BLaER1 (cell line): ENCODE results near the gene BRD3.

Source experiments
- H3K27ac ChIP-seq: shearing (Covaris generic); formaldehyde crosslinking; 2 replicates; pipeline ENCODE4 v1.8.1; 2022
- H3K27me3 ChIP-seq: shearing (Covaris generic); formaldehyde crosslinking; 2 replicates; pipeline ENCODE4 v1.8.1; 2022
- H3K36me3 ChIP-seq: shearing (Covaris generic); formaldehyde crosslinking; 2 replicates; pipeline ENCODE4 v1.8.1; 2022
- H3K4me1 ChIP-seq: shearing (Covaris generic); formaldehyde crosslinking; 2 replicates; pipeline ENCODE4 v1.8.1; 2022
- H3K4me2 ChIP-seq: shearing (Covaris generic); formaldehyde crosslinking; 2 replicates; pipeline ENCODE4 v1.8.1; 2022
- H3K4me3 ChIP-seq: shearing (Covaris generic); formaldehyde crosslinking; 2 replicates; pipeline ENCODE4 v1.8.1; 2022
- H3K9ac ChIP-seq: shearing (Covaris generic); formaldehyde crosslinking; 2 replicates; pipeline ENCODE4 v1.8.1; 2022
- H3K9me3 ChIP-seq: shearing (Covaris generic); formaldehyde crosslinking; 2 replicates; pipeline ENCODE4 v1.8.1; 2022
- H4K20me1 ChIP-seq: shearing (Covaris generic); formaldehyde crosslinking; 2 replicates; pipeline ENCODE4 v1.8.1; 2022
- Cebpa-rat ChIP-seq: shearing (Covaris generic); IDR thresholded peaks from 2 replicates; pipeline ENCODE4 v1.8.1; 2022

BRD3 gene

GRCh38 chr9:134066913-134067851 lies 644 bp downstream of the BRD3 start:
- no peak for TF ChIP-seq Cebpa-rat
- H3K27ac ChIP-seq: peak overlapping the region; percentile 95
- H3K4me2 ChIP-seq: peak overlapping the region; percentile 92
- no peaks in the 10 kb centered on the region for H3K9me3 ChIP-seq
- H3K9ac ChIP-seq: peak overlapping the region; percentile 95
- peaks cover 52% of the 10 kb centered on the region for H3K4me1 ChIP-seq
- H4K20me1 ChIP-seq: peaks cover 52% of the 10 kb centered on the region
- peaks cover 20% of the 10 kb centered on the region for H3K36me3 ChIP-seq
- peak overlapping the region; percentile 82 for H3K4me3 ChIP-seq
- H3K27me3 ChIP-seq: no peaks in the 10 kb centered on the region

- peaks cover 20% of the 10 kb centered on the region for H3K36me3 ChIP-seq
- no peak for TF ChIP-seq Cebpa-rat
- peaks cover 59% of the 10 kb centered on the region for H4K20me1 ChIP-seq
- H3K4me3 ChIP-seq: peak overlapping the region; percentile 82
- peaks cover 59% of the 10 kb centered on the region for H3K4me1 ChIP-seq
- H3K9me3 ChIP-seq: no peaks in the 10 kb centered on the region
- H3K27ac ChIP-seq: peak overlapping the region; percentile 95
- H3K27me3 ChIP-seq: no peaks in the 10 kb centered on the region
- H3K9ac ChIP-seq: peak overlapping the region; percentile 95
- peak overlapping the region; percentile 92 for H3K4me2 ChIP-seq
These were observed 1.3 kb downstream of the BRD3 start for GRCh38 chr9:134066526-134066912.

- Histone ChIP-seq H3K9me3 (no peaks in the 10 kb centered on the region), H3K4me3 (peak overlapping the region; percentile 82), H4K20me1 (peaks cover 66% of the 10 kb centered on the region), H3K36me3 (peaks cover 20% of the 10 kb centered on the region), H3K4me1 (peaks cover 66% of the 10 kb centered on the region), H3K27me3 (no peaks in the 10 kb centered on the region), H3K9ac (peak overlapping the region; percentile 95), H3K27ac (peak overlapping the region; percentile 95), H3K4me2 (peak overlapping the region; percentile 92)
- TF ChIP-seq Cebpa-rat: no peak
These were observed 2.0 kb downstream of the BRD3 start for GRCh38 chr9:134065612-134066419.

- Histone ChIP-seq H3K4me1 (peaks cover 77% of the 10 kb centered on the region), H3K9me3 (no peaks in the 10 kb centered on the region), H3K9ac (no peak overlapping the region), H3K27me3 (no peaks in the 10 kb centered on the region), H3K4me2 (peak overlapping the region; percentile 92), H4K20me1 (peaks cover 77% of the 10 kb centered on the region), H3K36me3 (peaks cover 20% of the 10 kb centered on the region), H3K4me3 (no peak overlapping the region), H3K27ac (no peak overlapping the region)
- no peak for TF ChIP-seq Cebpa-rat
These were observed 3.1 kb downstream of the BRD3 start for GRCh38 chr9:134064711-134065110.

GRCh38 chr9:134063571-134064450 lies 4.0 kb downstream of the BRD3 start:
- peak overlapping the region; percentile 92 for H3K4me2 ChIP-seq
- no peak overlapping the region for H3K4me3 ChIP-seq
- TF ChIP-seq Cebpa-rat: no peak
- peaks cover 78% of the 10 kb centered on the region for H3K4me1 ChIP-seq
- peaks cover 86% of the 10 kb centered on the region for H4K20me1 ChIP-seq
- H3K36me3 ChIP-seq: peaks cover 20% of the 10 kb centered on the region
- H3K27ac ChIP-seq: no peak overlapping the region
- no peaks in the 10 kb centered on the region for H3K27me3 ChIP-seq
- no peaks in the 10 kb centered on the region for H3K9me3 ChIP-seq
- no peak overlapping the region; the same call in 1 of the 2 replicates for H3K9ac ChIP-seq

GRCh38 chr9:134063088-134063570 lies 4.7 kb downstream of the BRD3 start:
- peaks cover 92% of the 10 kb centered on the region for H4K20me1 ChIP-seq
- peak overlapping the region; percentile 92 for H3K4me2 ChIP-seq
- no peaks in the 10 kb centered on the region for H3K9me3 ChIP-seq
- no peak for TF ChIP-seq Cebpa-rat
- peak overlapping the region; percentile 44; the same call in 1 of the 2 replicates for H3K27ac ChIP-seq
- no peaks in the 10 kb centered on the region for H3K27me3 ChIP-seq
- peaks cover 24% of the 10 kb centered on the region for H3K36me3 ChIP-seq
- peaks cover 83% of the 10 kb centered on the region for H3K4me1 ChIP-seq
- H3K4me3 ChIP-seq: no peak overlapping the region
- peak overlapping the region; percentile 65 for H3K9ac ChIP-seq

GRCh38 chr9:134062461-134063087 lies 5.3 kb downstream of the BRD3 start:
- peaks cover 30% of the 10 kb centered on the region for H3K36me3 ChIP-seq
- peak overlapping the region; percentile 92 for H3K4me2 ChIP-seq
- H3K9me3 ChIP-seq: no peaks in the 10 kb centered on the region
- no peaks in the 10 kb centered on the region for H3K27me3 ChIP-seq
- peak overlapping the region; percentile 44; the same call in 1 of the 2 replicates for H3K27ac ChIP-seq
- no peak overlapping the region for H3K4me3 ChIP-seq
- peaks cover 88% of the 10 kb centered on the region for H3K4me1 ChIP-seq
- TF ChIP-seq Cebpa-rat: no peak
- H3K9ac ChIP-seq: peak overlapping the region; percentile 65
- peaks cover 98% of the 10 kb centered on the region for H4K20me1 ChIP-seq

GRCh38 chr9:134061688-134062371 lies 6.0 kb downstream of the BRD3 start:
- Histone ChIP-seq H3K9ac (peak overlapping the region; percentile 65), H3K4me2 (peak overlapping the region; percentile 92), H3K4me3 (no peak overlapping the region), H3K9me3 (no peaks in the 10 kb centered on the region), H3K27ac (peak overlapping the region; percentile 44), H3K36me3 (peaks cover 37% of the 10 kb centered on the region), H3K4me1 (peaks cover 96% of the 10 kb centered on the region), H3K27me3 (no peaks in the 10 kb centered on the region), H4K20me1 (peaks cover 100% of the 10 kb centered on the region)
- no peak for TF ChIP-seq Cebpa-rat
